Cardiac fibroblast (primary cell): ENCODE results near the gene HMG20A.

Experiments used
- DNase-seq, 2 donors: peaks; one replicate each; pipeline versions ENCODE4 v3.0.0 to v3.0.0-alpha.2; 2010; ENCODE audit warnings: low read depth in 2 of 2
- H3K4me3 ChIP-seq, 2 donors: replicated peaks in 1 of 2; 1 replicate in 1 of 2; 2 replicates in 1 of 2; pipeline ENCODE4 v1.5.1; 2011; ENCODE audit warnings: low read depth in 2 of 2, low read length in 2 of 2, mild to moderate bottlenecking in 2 of 2, moderate library complexity in 1 of 2
- TF ChIP-seq, protein P1 (sequence below): IDR thresholded peaks from one replicate; pipeline ENCODE4 v1.5.1; 2011; ENCODE audit warnings: low read depth, mild to moderate bottlenecking, low read length, inconsistent platforms

Gene HMG20A

DNA sequence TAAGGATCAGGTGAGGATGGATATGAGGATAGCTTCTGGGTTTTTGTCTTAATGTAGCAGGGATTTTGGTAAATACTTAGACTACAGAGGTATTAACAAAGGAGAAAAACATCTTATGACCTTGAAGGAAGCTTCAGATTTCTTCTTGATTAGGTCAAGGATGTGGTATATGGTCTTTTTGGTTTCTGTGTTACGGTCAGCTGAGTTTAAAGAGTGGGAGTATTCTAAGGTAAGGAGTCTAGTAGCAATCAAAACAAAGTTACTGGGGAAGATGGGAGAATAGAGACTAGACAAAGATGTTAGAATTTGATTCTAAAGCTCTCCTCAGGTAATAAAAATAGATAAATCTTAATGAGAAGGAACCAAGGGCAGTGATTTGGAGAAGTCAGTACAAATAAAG is 6.2 kb downstream of the HMG20A start:
- TF ChIP-seq, protein P1, sequence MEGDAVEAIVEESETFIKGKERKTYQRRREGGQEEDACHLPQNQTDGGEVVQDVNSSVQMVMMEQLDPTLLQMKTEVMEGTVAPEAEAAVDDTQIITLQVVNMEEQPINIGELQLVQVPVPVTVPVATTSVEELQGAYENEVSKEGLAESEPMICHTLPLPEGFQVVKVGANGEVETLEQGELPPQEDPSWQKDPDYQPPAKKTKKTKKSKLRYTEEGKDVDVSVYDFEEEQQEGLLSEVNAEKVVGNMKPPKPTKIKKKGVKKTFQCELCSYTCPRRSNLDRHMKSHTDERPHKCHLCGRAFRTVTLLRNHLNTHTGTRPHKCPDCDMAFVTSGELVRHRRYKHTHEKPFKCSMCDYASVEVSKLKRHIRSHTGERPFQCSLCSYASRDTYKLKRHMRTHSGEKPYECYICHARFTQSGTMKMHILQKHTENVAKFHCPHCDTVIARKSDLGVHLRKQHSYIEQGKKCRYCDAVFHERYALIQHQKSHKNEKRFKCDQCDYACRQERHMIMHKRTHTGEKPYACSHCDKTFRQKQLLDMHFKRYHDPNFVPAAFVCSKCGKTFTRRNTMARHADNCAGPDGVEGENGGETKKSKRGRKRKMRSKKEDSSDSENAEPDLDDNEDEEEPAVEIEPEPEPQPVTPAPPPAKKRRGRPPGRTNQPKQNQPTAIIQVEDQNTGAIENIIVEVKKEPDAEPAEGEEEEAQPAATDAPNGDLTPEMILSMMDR: no peak
- H3K4me3 ChIP-seq: no peak overlapping the region
- DNase-seq: no peak

GRCh38 chr15:77430213-77430612 is 9.5 kb downstream of the HMG20A start:
- no peak for DNase-seq
- TF ChIP-seq, protein P1: no peak
- H3K4me3 ChIP-seq: no peak overlapping the region

GRCh38 chr15:77430652-77431051 is 10.0 kb downstream of the HMG20A start:
- TF ChIP-seq, protein P1: no peak
- no peak overlapping the region for H3K4me3 ChIP-seq
- no peak for DNase-seq

GRCh38 chr15:77436822-77437221 is 16.1 kb downstream of the HMG20A start:
- TF ChIP-seq, protein P1: no peak
- H3K4me3 ChIP-seq: no peak overlapping the region
- DNase-seq: no peak

- TF ChIP-seq, protein P1: no peak
- DNase-seq: no peak
- no peak overlapping the region for H3K4me3 ChIP-seq
Measured at GRCh38 chr15:77437264-77437663, 16.6 kb downstream of the HMG20A start.

GRCh38 chr15:77440378-77440999 is 19.8 kb downstream of the HMG20A start:
- DNase-seq: peak; percentile 55 to 80
- TF ChIP-seq, protein P1: no peak

GRCh38 chr15:77446840-77447390 is 26.2 kb downstream of the HMG20A start:
- DNase-seq: no peak
- H3K4me3 ChIP-seq: no peak overlapping the region
- TF ChIP-seq, protein P1: no peak

More at GRCh38 chr15:77440378-77440999, 19.8 kb downstream of the HMG20A start:
- H3K4me3 ChIP-seq: no peak overlapping the region
